Astrocyte (in vitro differentiated cells and primary cell): ENCODE results near the gene PLK1. TPM values are rescaled to one million over a fixed set of nuclear protein-coding genes. Genes with fewer than 3 reads are reported as not detected.

ENCODE experiments used
- DNase-seq: peaks from one replicate; pipeline ENCODE4 v3.0.0-alpha.2; 2010; ENCODE audit warnings: low read depth
- FAIRE-seq: peaks from 2 replicates; lab custom pipeline; 2011; peaks lifted over from hg19 to GRCh38; lab: Jason Lieb, UNC
- H2AFZ ChIP-seq: 2 replicates; pipeline ENCODE4 v1.6.0; 2012; ENCODE audit warnings: low read depth, low read length, inconsistent platforms
- H3K27ac ChIP-seq: 2 replicates; pipeline ENCODE4 v1.5.1; 2011; ENCODE audit warnings: low read depth, low read length, inconsistent platforms
- H3K27me3 ChIP-seq: 2 replicates; pipeline ENCODE4 v1.6.0; 2011; ENCODE audit warnings: low read length, inconsistent platforms; ENCODE audit not compliant: insufficient read depth
- H3K36me3 ChIP-seq: 2 replicates; pipeline ENCODE4 v1.5.1; 2011; ENCODE audit warnings: low read length, inconsistent platforms; ENCODE audit not compliant: insufficient read depth
- H3K4me1 ChIP-seq: 2 replicates; pipeline ENCODE4 v1.5.1; 2011; ENCODE audit warnings: low read length, inconsistent platforms; ENCODE audit not compliant: insufficient read depth
- H3K4me2 ChIP-seq: 2 replicates; pipeline ENCODE4 v1.6.0; 2012; ENCODE audit warnings: low read length, inconsistent platforms
- H3K4me3 ChIP-seq: 2 replicates; pipeline ENCODE4 v1.5.1; 2011; ENCODE audit warnings: low read depth, mild to moderate bottlenecking, low read length, inconsistent platforms; ENCODE audit not compliant: insufficient read depth
- H3K79me2 ChIP-seq: 2 replicates; pipeline ENCODE4 v1.6.0; 2012; ENCODE audit warnings: mild to moderate bottlenecking, low read length, inconsistent platforms; ENCODE audit not compliant: insufficient read depth
- H3K9ac ChIP-seq: 2 replicates; pipeline ENCODE4 v1.6.0; 2012; ENCODE audit warnings: mild to moderate bottlenecking, low read length, inconsistent platforms
- H3K9me3 ChIP-seq: 2 replicates; pipeline ENCODE4 v1.5.1; 2012; ENCODE audit warnings: low read depth, mild to moderate bottlenecking, low read length, inconsistent platforms; ENCODE audit not compliant: insufficient read depth
- H4K20me1 ChIP-seq: 2 replicates; pipeline ENCODE4 v1.6.0; 2012; ENCODE audit warnings: low read length, inconsistent platforms; ENCODE audit not compliant: insufficient read depth
- H3K27ac Mint-ChIP-seq: one replicate; pipeline ENCODE4 v1.8.0; 2021; ENCODE audit warnings: mild to moderate bottlenecking, mixed read lengths; ENCODE audit not compliant: unreplicated experiment
- H3K27me3 Mint-ChIP-seq: one replicate; pipeline ENCODE4 v1.8.0; 2021; ENCODE audit warnings: low read depth, mixed read lengths; ENCODE audit not compliant: unreplicated experiment
- H3K36me3 Mint-ChIP-seq: one replicate; pipeline ENCODE4 v1.8.0; 2021; ENCODE audit warnings: low read depth, mixed read lengths; ENCODE audit not compliant: unreplicated experiment
- H3K4me1 Mint-ChIP-seq: one replicate; pipeline ENCODE4 v1.8.0; 2021; ENCODE audit warnings: low read depth, mixed read lengths; ENCODE audit not compliant: unreplicated experiment
- H3K4me3 Mint-ChIP-seq: one replicate; pipeline ENCODE4 v1.8.0; 2021; ENCODE audit warnings: mild to moderate bottlenecking, moderate library complexity, mixed read lengths; ENCODE audit not compliant: unreplicated experiment
- H3K9me3 Mint-ChIP-seq: one replicate; pipeline ENCODE4 v1.8.0; 2021; ENCODE audit warnings: mild to moderate bottlenecking, mixed read lengths; ENCODE audit not compliant: unreplicated experiment
- CTCF ChIP-seq: IDR thresholded peaks from 2 replicates; pipeline ENCODE4 v1.5.1; 2011; ENCODE audit warnings: low read depth, mild to moderate bottlenecking, inconsistent platforms, low read length, moderate library complexity; ENCODE audit not compliant: insufficient read depth
- EZH2 ChIP-seq: IDR thresholded peaks from 2 replicates; pipeline ENCODE4 v1.6.1; 2012; ENCODE audit warnings: mild to moderate bottlenecking, low read length, inconsistent platforms; ENCODE audit not compliant: insufficient read depth
- total RNA-seq: library from RNA; stranded (reverse); gene quantifications from 2 replicates; pipeline ENCODE4 v1.2.1, GENCODE V29; 2021

The PLK1 gene
- total RNA-seq, 1 donor from 2014 or later = 10.5 TPM

DNA sequence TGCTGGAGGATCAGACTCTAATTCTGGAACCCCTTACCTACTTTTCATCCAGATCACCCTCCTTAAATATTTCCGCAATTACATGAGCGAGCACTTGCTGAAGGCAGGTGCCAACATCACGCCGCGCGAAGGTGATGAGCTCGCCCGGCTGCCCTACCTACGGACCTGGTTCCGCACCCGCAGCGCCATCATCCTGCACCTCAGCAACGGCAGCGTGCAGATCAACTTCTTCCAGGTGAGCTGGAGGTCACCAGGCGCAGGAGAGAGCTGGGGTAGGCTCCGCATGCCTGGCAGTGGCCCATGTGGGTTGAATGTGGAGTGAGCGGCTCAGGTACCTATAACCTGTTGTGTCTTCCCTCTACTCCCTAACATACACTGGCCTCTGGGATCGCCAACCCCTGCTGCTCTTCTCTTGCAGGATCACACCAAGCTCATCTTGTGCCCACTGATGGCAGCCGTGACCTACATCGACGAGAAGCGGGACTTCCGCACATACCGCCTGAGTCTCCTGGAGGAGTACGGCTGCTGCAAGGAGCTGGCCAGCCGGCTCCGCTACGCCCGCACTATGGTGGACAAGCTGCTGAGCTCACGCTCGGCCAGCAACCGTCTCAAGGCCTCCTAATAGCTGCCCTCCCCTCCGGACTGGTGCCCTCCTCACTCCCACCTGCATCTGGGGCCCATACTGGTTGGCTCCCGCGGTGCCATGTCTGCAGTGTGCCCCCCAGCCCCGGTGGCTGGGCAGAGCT lies 10.9 kb downstream of the PLK1 start:
- H3K36me3 ChIP-seq = peaks cover 56% of the 10 kb centered on the region
- no peak overlapping the region for H2AFZ ChIP-seq
- no peak overlapping the region for H3K4me2 ChIP-seq
- Mint-ChIP-seq H3K4me1 (no peaks in the 10 kb centered on the region), H3K36me3 (peaks cover 21% of the 10 kb centered on the region), H3K4me3 (no peak overlapping the region), H3K27ac (no peak overlapping the region), H3K9me3 (no peaks in the 10 kb centered on the region), H3K27me3 (no peaks in the 10 kb centered on the region)
- no peak for TF ChIP-seq EZH2
- no peaks in the 10 kb centered on the region for H3K9me3 ChIP-seq
- DNase-seq (no peak), FAIRE-seq (no peak)
- H3K27ac ChIP-seq = no peak overlapping the region
- H3K79me2 ChIP-seq = peaks cover 17% of the 10 kb centered on the region
- no peak overlapping the region for H3K9ac ChIP-seq
- no peak overlapping the region for H3K4me3 ChIP-seq
- H3K27me3 ChIP-seq = no peaks in the 10 kb centered on the region
- H4K20me1 ChIP-seq = peaks cover 17% of the 10 kb centered on the region
- H3K4me1 ChIP-seq = no peaks in the 10 kb centered on the region

- no peak for FAIRE-seq
- Mint-ChIP-seq H3K9me3 (no peaks in the 10 kb centered on the region), H3K36me3 (peaks cover 21% of the 10 kb centered on the region), H3K27me3 (no peaks in the 10 kb centered on the region), H3K27ac (no peak overlapping the region), H3K4me1 (no peaks in the 10 kb centered on the region), H3K4me3 (no peak overlapping the region)
- H3K27ac ChIP-seq = no peak overlapping the region
- no peak overlapping the region for H3K4me3 ChIP-seq
- H3K9ac ChIP-seq = no peak overlapping the region
- no peak overlapping the region for H2AFZ ChIP-seq
- H3K36me3 ChIP-seq = peaks cover 49% of the 10 kb centered on the region
- DNase-seq = no peak
- H4K20me1 ChIP-seq = peaks cover 17% of the 10 kb centered on the region
- peaks cover 8% of the 10 kb centered on the region for H3K79me2 ChIP-seq
- H3K9me3 ChIP-seq = no peaks in the 10 kb centered on the region
- H3K4me1 ChIP-seq = no peaks in the 10 kb centered on the region
- no peak overlapping the region for H3K4me2 ChIP-seq
- H3K27me3 ChIP-seq = no peaks in the 10 kb centered on the region
- TF ChIP-seq CTCF = no peak
- no peak for TF ChIP-seq EZH2
Measured at GRCh38 chr16:23690771-23691482, 12.2 kb downstream of the PLK1 start.

DNA sequence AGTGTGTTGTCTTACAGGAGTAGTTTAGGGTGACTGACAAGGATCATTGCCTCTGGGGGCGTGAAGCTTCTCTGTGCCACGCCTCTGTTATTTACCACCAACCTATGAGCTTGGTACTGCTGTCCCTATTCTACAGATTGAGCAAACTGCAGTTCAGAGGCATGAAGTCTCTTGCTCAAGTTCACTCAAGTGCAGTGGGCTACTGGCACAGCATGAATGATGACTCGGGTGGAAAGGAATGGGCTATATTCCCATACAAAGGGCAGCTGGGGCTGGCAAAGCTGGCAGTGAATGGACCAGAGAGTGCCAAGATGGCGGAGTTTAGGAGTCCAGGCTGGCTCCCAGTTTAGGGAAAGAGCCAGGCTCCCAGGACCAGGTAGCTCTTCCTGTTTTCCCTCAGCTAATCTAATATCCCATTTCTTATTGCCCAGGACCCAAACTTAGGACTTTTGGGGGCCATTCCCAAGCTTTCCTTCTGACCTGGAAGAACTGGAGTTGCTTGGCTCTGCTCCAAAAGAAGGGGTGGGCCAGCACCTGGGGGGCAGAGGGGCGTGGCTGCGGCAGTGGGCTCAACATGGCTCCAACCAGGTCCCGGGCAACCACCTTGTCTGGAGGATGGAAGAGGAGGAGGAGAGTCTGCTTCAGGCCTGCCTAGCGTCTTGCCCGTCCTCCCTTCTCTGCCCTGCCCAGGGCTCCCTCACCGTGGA lies 12.9 kb downstream of the PLK1 start:
- FAIRE-seq = no peak

More for the DNA sequence above, 12.9 kb downstream of the PLK1 start:
- H3K36me3 ChIP-seq = peaks cover 42% of the 10 kb centered on the region
- H3K4me1 ChIP-seq = no peaks in the 10 kb centered on the region
- Mint-ChIP-seq H3K9me3 (no peaks in the 10 kb centered on the region), H3K36me3 (peaks cover 21% of the 10 kb centered on the region), H3K4me3 (no peak overlapping the region), H3K4me1 (no peaks in the 10 kb centered on the region), H3K27me3 (peaks cover 2% of the 10 kb centered on the region), H3K27ac (no peak overlapping the region)
- H3K9ac ChIP-seq = no peak overlapping the region
- no peak for DNase-seq
- no peaks in the 10 kb centered on the region for H3K9me3 ChIP-seq
- H3K27me3 ChIP-seq = no peaks in the 10 kb centered on the region
- no peak overlapping the region for H3K4me2 ChIP-seq
- no peak overlapping the region for H2AFZ ChIP-seq
- no peak for TF ChIP-seq EZH2
- TF ChIP-seq CTCF = no peak
- no peak overlapping the region for H3K4me3 ChIP-seq
- peaks cover 14% of the 10 kb centered on the region for H4K20me1 ChIP-seq
- H3K79me2 ChIP-seq = peaks cover 8% of the 10 kb centered on the region
- no peak overlapping the region for H3K27ac ChIP-seq
